ENCODE data around the gene CLIC5. TPM values are rescaled to one million over a fixed set of nuclear protein-coding genes. Genes with fewer than 3 reads are reported as not detected.
A peak's percentile ranks its signal among the peaks of the same experiment; 100 is the strongest.

CLIC5 gene
- total and polyA plus RNA-seq, 12 donors, result 28.1 to 372 (median 301) TPM

- H3K27ac ChIP-seq, result peak overlapping the region in 8 of 10 donors; percentile 2 to 49 (median 26)
- H3K9me3 ChIP-seq, result no peaks in the 10 kb centered on the region
- peaks cover 0 to 51% (median 0%) of the 10 kb centered on the region in 9 donors for H3K36me3 ChIP-seq
- WGBS, 2 donors, result 73 to 79% methylated on average over 1 of the region's 1 CpG
- DNase-seq, result no peak
- H3K4me1 ChIP-seq, result peaks cover 0 to 69% (median 21%) of the 10 kb centered on the region in 9 donors
- ATAC-seq, result no peak
- intact Hi-C loops (cut with DNase I), result loop anchor here in 7 of 10 donors (2.0 to 10.0 kb wide), 11 partner anchors 81 to 484 kb away; partner anchors contain the start of gene CLIC5 (in 3 of the 7)
- H3K4me3 ChIP-seq, result no peak overlapping the region
- H3K27me3 ChIP-seq, result no peaks in the 10 kb centered on the region
- TF ChIP-seq, protein P1, sequence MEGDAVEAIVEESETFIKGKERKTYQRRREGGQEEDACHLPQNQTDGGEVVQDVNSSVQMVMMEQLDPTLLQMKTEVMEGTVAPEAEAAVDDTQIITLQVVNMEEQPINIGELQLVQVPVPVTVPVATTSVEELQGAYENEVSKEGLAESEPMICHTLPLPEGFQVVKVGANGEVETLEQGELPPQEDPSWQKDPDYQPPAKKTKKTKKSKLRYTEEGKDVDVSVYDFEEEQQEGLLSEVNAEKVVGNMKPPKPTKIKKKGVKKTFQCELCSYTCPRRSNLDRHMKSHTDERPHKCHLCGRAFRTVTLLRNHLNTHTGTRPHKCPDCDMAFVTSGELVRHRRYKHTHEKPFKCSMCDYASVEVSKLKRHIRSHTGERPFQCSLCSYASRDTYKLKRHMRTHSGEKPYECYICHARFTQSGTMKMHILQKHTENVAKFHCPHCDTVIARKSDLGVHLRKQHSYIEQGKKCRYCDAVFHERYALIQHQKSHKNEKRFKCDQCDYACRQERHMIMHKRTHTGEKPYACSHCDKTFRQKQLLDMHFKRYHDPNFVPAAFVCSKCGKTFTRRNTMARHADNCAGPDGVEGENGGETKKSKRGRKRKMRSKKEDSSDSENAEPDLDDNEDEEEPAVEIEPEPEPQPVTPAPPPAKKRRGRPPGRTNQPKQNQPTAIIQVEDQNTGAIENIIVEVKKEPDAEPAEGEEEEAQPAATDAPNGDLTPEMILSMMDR (IDR thresholded peaks at IDR 0.05), result no peak
Measured at GRCh38 chr6:45931232-45931631, 84.4 kb downstream of the CLIC5 start.

GRCh38 chr6:45930420-45931040 is 85.1 kb downstream of the CLIC5 start:
- H3K27me3 ChIP-seq, result no peaks in the 10 kb centered on the region
- peaks cover 0 to 47% (median 0%) of the 10 kb centered on the region in 9 donors for H3K36me3 ChIP-seq
- H3K4me3 ChIP-seq, result no peak overlapping the region
- no peaks in the 10 kb centered on the region for H3K9me3 ChIP-seq
- peak; percentile 56 to 73 for DNase-seq
- 12 to 16% methylated on average over 7 of the region's 7 CpGs for WGBS, 2 donors
- intact Hi-C loops (cut with DNase I), result loop anchor here in 7 of 10 donors (2.0 to 10.0 kb wide), 11 partner anchors 82 to 484 kb away; partner anchors contain the start of gene CLIC5 (in 3 of the 7)
- TF ChIP-seq, protein P1 (IDR thresholded peaks at IDR 0.05), result peak; percentile 92 to 98 (median 97)
- peak; percentile 60 to 83 (median 80) for ATAC-seq
- H3K27ac ChIP-seq, result peak overlapping the region in 6 of 10 donors; percentile 2 to 62 (median 45)
- H3K4me1 ChIP-seq, result peaks cover 0 to 69% (median 21%) of the 10 kb centered on the region in 9 donors

- H3K27ac ChIP-seq, result peak overlapping the region in 4 of 10 donors; percentile 41 to 62 (median 45)
- DNase-seq (no peak), ATAC-seq (peak in 2 of 8 donors; percentile 12 to 35)
- TF ChIP-seq, protein P1 (IDR thresholded peaks at IDR 0.05), result no peak
- H3K4me1 ChIP-seq, result peaks cover 0 to 64% (median 26%) of the 10 kb centered on the region in 9 donors
- no peak overlapping the region for H3K4me3 ChIP-seq
- intact Hi-C loops (cut with DNase I), result loop anchor here in 9 of 10 donors (2.0 to 10.0 kb wide), 14 partner anchors 83 to 1455 kb away; partner anchors contain the start of gene CLIC5 (in 3 of the 9)
- H3K36me3 ChIP-seq, result peaks cover 0 to 40% (median 0%) of the 10 kb centered on the region in 9 donors
- H3K9me3 ChIP-seq, result no peaks in the 10 kb centered on the region
- WGBS, 2 donors, result 68 to 69% methylated on average over 17 of the region's 17 CpGs
- H3K27me3 ChIP-seq, result no peaks in the 10 kb centered on the region
Measured at GRCh38 chr6:45929421-45930361, 86.0 kb downstream of the CLIC5 start.

All from heart right ventricle (tissue), 16 donors.